ENCODE measurements around the gene TGM5. TPM values are rescaled to one million over a fixed set of nuclear protein-coding genes. Genes with fewer than 3 reads are reported as not detected.

Gene TGM5
- total and polyA plus RNA-seq, 8 donors, result 1.5 TPM; not detected in 7

DNA sequence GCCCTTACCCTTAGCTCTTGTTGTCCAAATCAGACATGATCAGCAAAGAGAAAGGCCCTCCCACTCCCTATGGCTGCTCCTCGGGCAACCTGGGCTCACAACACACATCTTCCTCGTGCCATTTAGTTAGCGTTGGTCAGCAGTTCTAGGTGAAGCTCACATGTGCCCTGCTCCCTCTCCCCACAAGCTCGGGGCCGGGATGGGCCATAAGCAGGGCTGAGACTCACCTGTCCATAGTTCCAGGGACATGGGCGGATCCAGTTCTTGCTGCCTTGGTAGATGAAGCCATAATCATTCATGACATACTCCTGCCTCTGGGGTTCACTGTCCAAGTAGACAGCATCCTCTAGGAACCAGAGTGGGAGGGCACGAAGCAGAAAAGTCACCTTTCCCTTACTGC lies 10.4 kb downstream of the TGM5 start:
- TF ChIP-seq POLR2A (IDR thresholded peaks at IDR 0.05) (no peak), POLR2AphosphoS5 (IDR thresholded peaks at IDR 0.05) (no peak), EP300 (IDR thresholded peaks at IDR 0.05) (no peak)
- TF ChIP-seq, protein P1, sequence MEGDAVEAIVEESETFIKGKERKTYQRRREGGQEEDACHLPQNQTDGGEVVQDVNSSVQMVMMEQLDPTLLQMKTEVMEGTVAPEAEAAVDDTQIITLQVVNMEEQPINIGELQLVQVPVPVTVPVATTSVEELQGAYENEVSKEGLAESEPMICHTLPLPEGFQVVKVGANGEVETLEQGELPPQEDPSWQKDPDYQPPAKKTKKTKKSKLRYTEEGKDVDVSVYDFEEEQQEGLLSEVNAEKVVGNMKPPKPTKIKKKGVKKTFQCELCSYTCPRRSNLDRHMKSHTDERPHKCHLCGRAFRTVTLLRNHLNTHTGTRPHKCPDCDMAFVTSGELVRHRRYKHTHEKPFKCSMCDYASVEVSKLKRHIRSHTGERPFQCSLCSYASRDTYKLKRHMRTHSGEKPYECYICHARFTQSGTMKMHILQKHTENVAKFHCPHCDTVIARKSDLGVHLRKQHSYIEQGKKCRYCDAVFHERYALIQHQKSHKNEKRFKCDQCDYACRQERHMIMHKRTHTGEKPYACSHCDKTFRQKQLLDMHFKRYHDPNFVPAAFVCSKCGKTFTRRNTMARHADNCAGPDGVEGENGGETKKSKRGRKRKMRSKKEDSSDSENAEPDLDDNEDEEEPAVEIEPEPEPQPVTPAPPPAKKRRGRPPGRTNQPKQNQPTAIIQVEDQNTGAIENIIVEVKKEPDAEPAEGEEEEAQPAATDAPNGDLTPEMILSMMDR (IDR thresholded peaks at IDR 0.05), result no peak
- no peak overlapping the region for H3K27ac ChIP-seq
- intact Hi-C loops (cut with DNase I; ENCODE audit: low total_unique reads), result no loop called here
- H3K9me3 ChIP-seq, result no peaks in the 10 kb centered on the region
- H3K4me1 ChIP-seq, result peaks cover 0 to 5% (median 2%) of the 10 kb centered on the region in 4 donors
- no peaks in the 10 kb centered on the region for H3K27me3 ChIP-seq
- 80 to 93% (median 81%) methylated on average over 7 of the region's 7 CpGs for WGBS, 5 donors
- H3K4me3 ChIP-seq, result no peak overlapping the region
- H3K36me3 ChIP-seq, result no peaks in the 10 kb centered on the region
- no peak for DNase-seq

- Histone ChIP-seq H3K4me1 (peaks cover 0 to 5% (median 2%) of the 10 kb centered on the region in 4 donors), H3K36me3 (no peaks in the 10 kb centered on the region), H3K4me3 (no peak overlapping the region), H3K27me3 (no peaks in the 10 kb centered on the region), H3K27ac (no peak overlapping the region), H3K9me3 (no peaks in the 10 kb centered on the region)
- no peak for DNase-seq
- 50 to 80% (median 65%) methylated on average over 2 of the region's 2 CpGs for WGBS, 5 donors
- intact Hi-C loops (cut with DNase I; ENCODE audit: low total_unique reads), result no loop called here
- TF ChIP-seq EP300 (IDR thresholded peaks at IDR 0.05) (no peak), POLR2A (IDR thresholded peaks at IDR 0.05) (no peak), POLR2AphosphoS5 (IDR thresholded peaks at IDR 0.05) (no peak)
- TF ChIP-seq, protein P1 (IDR thresholded peaks at IDR 0.05), result no peak
Observed at GRCh38 chr15:43255376-43255775, 11.4 kb downstream of the TGM5 start.

DNA sequence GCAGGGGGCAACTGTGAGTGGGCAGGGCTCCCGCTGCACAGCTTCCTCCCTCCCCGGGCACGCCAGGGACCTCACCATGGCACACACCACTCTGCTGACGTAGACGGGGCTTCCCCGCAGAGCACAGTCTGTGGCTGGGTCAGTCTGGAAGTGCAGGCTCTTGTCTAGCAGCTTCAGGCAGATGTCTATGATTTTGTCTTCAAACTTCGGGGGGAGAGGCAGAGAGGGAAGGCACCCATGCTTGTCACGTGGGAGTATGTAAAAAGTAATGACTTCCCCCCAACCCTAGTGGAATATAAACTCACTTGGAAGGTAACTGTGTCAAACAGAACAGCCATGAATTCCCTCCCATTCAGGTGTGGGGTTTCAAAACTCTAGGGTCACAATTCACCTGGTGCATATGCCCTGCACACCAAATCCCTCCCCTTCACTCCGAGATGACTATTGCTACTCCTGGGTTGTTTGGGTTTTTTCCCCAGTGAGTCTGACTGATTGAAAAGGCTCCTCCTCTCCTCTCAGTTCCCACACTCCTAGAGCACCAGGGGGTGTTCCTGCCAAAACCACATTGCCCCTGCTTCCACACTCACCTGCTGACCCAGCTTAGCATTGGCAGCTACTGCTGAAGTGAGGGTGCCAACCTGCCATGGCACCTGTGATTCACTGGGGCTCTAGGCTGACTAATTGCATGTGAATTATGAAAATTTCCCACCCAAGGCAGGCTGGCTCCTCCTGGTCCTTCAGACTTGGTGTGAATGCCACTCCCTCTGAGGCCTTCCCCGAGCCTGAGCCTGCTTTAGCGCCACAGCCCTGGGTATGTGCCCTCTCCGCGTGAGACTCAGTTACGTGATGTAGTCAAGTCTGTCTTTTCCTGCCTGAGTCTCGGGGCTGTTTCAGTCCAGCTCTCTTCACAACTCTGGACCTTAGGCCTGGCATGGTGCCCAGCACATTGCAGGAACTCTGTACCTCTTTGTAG lies 13.0 kb downstream of the TGM5 start:
- Histone ChIP-seq H3K27me3 (no peaks in the 10 kb centered on the region), H3K4me3 (no peak overlapping the region), H3K36me3 (no peaks in the 10 kb centered on the region), H3K4me1 (peaks cover 0 to 5% (median 2%) of the 10 kb centered on the region in 4 donors), H3K27ac (no peak overlapping the region), H3K9me3 (no peaks in the 10 kb centered on the region)
- peak; percentile 42 to 56 for DNase-seq
- TF ChIP-seq, protein P1 (IDR thresholded peaks at IDR 0.05), result no peak
- intact Hi-C loops (cut with DNase I; ENCODE audit: low total_unique reads), result no loop called here
- WGBS, 5 donors, result 46 to 57% (median 51%) methylated on average over 13 to 15 of the region's 15 CpGs

GRCh38 chr15:43251871-43252250 lies 14.9 kb downstream of the TGM5 start:
- Histone ChIP-seq H3K36me3 (no peaks in the 10 kb centered on the region), H3K4me1 (peaks cover 0 to 5% (median 2%) of the 10 kb centered on the region in 4 donors), H3K4me3 (no peak overlapping the region), H3K27ac (no peak overlapping the region), H3K9me3 (no peaks in the 10 kb centered on the region), H3K27me3 (no peaks in the 10 kb centered on the region)
- DNase-seq, result no peak
- intact Hi-C loops (cut with DNase I; ENCODE audit: low total_unique reads), result no loop called here
- TF ChIP-seq, protein P1 (IDR thresholded peaks at IDR 0.05), result no peak
- TF ChIP-seq POLR2A (IDR thresholded peaks at IDR 0.05) (no peak), POLR2AphosphoS5 (IDR thresholded peaks at IDR 0.05) (no peak), EP300 (IDR thresholded peaks at IDR 0.05) (no peak)
- 79 to 93% (median 82%) methylated on average over 4 of the region's 4 CpGs for WGBS, 5 donors

All from stomach (tissue), 9 donors.